ENCODE results near the gene RBP2.

Gene RBP2

GRCh38 chr3:139476348-139476747 lies at the start of gene RBP2:
TSS of gene RBP2 (minus strand) at chr3:139476516. CDS start at chr3:139476459, 57 bp downstream.
- no peak for DNase-seq (ENCODE audit: low read depth in 2 of 3, low spot score in 2 of 3)

- DNase-seq (ENCODE audit: low read depth in 2 of 3, low spot score in 2 of 3), result no peak
Observed at GRCh38 chr3:139524841-139525636, 48.7 kb upstream of the RBP2 start.

- no peak for DNase-seq (ENCODE audit: low read depth in 2 of 3, low spot score in 2 of 3)
Observed at GRCh38 chr3:139523718-139524117, 47.4 kb upstream of the RBP2 start.

GRCh38 chr3:139523166-139523565 lies 46.9 kb upstream of the RBP2 start:
- DNase-seq (ENCODE audit: low read depth in 2 of 3, low spot score in 2 of 3), result no peak

- DNase-seq (ENCODE audit: low read depth in 2 of 3, low spot score in 2 of 3), result no peak
Observed at GRCh38 chr3:139522421-139522820, 46.1 kb upstream of the RBP2 start.

DNA sequence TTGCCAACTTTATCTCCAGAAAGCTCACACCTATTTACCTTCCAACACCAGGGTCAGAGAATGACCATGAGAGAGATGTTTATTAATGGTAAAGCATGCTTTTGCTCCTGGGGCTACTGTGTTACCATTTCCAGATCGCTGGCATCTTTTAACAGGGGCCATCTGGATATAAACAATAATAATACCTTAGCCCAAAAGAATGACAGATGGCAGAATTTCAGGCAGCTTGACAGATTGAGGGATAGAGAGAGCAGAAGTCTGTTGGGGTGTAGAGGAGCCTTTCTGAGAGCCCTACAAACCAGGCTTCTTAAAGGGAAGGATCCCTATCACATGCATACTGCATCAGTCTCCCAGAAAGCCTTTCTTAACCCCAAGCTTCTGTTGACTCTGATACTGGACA lies 45.5 kb upstream of the RBP2 start:
- no peak for DNase-seq (ENCODE audit: low read depth in 2 of 3, low spot score in 2 of 3)

DNA sequence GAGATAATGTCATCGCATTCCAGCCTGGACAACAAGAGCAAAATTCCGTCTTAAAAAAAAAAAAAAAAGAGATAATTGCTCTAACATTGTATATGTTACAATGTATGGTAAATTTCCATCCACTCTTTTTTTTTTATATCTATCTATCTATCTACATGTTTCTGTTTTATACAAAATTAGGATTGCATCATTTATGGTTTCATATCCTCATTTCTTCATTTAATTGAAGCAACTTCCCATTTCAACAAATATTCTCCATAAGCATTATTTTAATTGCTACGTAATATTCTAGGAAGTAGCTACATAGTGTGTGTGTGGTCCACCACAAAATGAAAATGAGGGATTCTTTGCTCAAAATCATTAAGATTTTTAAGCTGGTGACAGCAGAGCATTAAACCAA lies 44.8 kb upstream of the RBP2 start:
- no peak for DNase-seq (ENCODE audit: low read depth in 2 of 3, low spot score in 2 of 3)

GRCh38 chr3:139519998-139520737 lies 43.9 kb upstream of the RBP2 start:
- no peak for DNase-seq (ENCODE audit: low read depth in 2 of 3, low spot score in 2 of 3)

GRCh38 chr3:139518926-139519842 lies 42.9 kb upstream of the RBP2 start:
- no peak for DNase-seq (ENCODE audit: low read depth in 2 of 3, low spot score in 2 of 3)

DNA sequence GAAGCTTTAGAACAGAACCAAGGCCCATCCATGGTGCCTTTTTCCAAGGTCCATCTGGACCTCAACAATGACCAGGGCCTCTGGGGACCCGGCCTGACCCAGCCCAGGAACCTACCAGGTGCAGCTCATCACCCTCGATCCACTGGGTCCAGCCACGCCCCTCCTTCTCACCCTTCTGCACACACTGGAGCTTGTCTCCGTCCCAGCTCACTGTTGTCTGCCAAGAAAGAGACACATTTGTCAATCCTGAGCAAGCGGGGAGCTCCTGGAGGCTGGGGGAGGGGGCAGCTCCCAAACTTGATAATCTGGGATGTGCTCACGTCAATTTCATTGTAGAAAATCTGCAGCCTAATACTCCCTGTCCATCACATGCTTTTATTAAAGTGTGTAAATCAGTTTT lies 42.0 kb upstream of the RBP2 start:
- DNase-seq (ENCODE audit: low read depth in 2 of 3, low spot score in 2 of 3), result no peak

DNA sequence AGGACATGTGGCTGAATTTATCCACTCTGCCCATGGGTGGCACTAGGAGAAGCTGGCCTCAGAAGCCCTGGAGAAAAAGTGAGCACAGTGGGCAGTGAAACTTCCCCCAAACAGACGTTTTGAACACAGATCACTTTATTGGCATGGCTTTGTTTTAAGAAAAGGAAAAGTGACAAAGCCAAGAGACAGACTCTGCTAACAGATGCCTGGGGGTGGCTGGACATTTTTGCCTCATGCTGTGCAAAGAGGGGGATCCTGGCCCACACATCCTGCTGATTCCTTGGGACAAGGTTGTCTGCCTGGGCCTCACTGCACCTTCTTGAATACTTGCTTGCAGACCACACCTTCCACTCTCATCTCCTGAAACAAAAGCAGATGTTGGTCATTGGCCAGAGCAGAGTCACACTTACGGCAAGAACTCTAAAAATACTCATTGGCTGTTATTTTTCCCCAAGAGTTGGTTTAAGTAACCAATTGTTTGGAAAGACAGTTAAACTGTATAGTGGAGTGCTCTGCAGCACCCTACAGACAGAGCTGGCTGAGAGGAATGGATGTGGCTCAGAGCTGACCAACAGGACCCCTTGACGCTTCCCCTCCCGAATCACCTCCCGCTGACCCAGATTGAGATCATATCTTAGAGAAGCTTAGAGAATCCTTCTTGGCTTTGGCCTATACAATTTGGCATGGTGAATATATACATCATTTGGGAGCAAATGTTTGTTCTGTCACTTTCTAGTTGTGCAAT lies 41.2 kb upstream of the RBP2 start:
- no peak for DNase-seq (ENCODE audit: low read depth in 2 of 3, low spot score in 2 of 3)

GRCh38 chr3:139514741-139515140 lies 38.4 kb upstream of the RBP2 start:
- DNase-seq (ENCODE audit: low read depth in 2 of 3, low spot score in 2 of 3), result no peak

GRCh38 chr3:139509631-139510030 lies 33.3 kb upstream of the RBP2 start:
- no peak for DNase-seq (ENCODE audit: low read depth in 2 of 3, low spot score in 2 of 3)

GRCh38 chr3:139506766-139507165 lies 30.4 kb upstream of the RBP2 start:
- DNase-seq (ENCODE audit: low read depth in 2 of 3, low spot score in 2 of 3), result no peak

GRCh38 chr3:139505829-139506386 lies 29.6 kb upstream of the RBP2 start:
- DNase-seq (ENCODE audit: low read depth in 2 of 3, low spot score in 2 of 3), result no peak

DNA sequence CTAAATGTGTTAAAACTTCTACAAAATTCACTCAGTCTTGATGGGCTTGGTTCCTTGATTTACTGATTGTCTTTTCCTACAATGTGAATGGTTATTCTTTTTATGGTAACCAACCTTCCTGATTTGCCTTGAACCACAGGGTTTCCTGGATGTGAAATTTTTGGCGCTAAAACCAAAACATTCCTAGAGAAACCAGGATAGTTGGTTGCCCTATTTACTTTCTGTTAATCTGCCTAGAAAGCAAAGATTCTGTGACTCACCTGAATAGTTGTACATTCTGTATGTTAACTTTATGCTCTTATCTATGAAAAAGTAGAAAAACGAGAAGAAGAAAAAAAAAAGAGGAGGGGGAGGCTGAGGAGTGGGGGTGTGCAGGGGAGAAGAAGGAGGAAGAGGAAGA lies 23.2 kb upstream of the RBP2 start:
- no peak for DNase-seq (ENCODE audit: low read depth in 2 of 3, low spot score in 2 of 3)

GRCh38 chr3:139493826-139494385 lies 17.6 kb upstream of the RBP2 start:
- no peak for DNase-seq (ENCODE audit: low read depth in 2 of 3, low spot score in 2 of 3)

DNA sequence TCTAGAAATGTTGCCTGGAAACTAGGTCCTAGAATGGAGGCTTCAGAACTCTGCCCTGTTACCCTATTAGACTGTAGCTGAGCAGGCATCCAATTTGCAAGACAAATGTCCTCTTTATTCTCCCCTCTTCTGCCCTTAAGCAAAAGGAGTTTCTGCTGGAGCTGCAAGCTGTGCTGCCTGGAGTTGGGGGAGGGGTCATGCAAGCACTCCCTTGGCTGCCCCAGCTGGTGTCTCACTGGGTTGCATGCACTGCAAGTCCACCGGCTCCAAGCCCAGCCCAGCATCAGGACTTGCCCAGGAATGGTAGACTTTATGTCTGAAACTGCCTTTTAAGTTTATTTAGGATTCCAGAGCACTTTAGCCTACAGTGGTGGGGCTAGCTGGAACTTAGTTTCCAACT lies 15.7 kb upstream of the RBP2 start:
- DNase-seq (ENCODE audit: low read depth in 2 of 3, low spot score in 2 of 3), result no peak

DNA sequence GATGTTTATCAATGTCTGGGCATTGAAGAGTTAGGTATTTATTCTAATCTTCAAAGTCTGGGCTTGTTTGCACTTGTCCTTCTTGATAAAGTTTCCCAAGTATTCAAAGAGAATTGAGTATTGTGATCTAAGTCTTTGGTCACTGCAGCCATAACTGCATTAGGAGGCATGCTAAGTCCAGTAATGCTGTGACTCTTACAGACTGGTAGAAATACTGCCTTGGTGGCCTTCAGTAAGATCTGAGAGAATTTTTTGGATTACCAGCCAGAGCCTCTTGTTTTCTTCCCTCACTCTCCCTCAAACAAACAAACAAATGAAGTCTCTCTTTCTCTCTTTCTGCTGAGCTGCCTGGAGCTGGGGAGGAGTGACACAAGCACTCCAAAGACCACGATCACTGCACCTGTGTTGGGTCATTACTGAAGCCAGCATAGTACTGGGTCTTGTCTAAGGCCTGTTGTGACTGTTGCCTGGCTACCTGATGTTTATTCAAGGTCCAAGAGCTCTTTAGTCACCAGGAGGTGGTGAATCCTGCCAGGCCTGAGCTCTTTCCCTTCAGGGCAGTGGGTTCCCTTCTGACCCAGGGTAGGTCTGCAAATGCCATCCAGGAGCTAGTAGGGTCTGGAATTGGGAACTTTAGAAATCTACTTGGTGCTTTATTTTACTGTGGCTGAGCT lies 14.8 kb upstream of the RBP2 start:
- DNase-seq (ENCODE audit: low read depth in 2 of 3, low spot score in 2 of 3), result no peak

DNA sequence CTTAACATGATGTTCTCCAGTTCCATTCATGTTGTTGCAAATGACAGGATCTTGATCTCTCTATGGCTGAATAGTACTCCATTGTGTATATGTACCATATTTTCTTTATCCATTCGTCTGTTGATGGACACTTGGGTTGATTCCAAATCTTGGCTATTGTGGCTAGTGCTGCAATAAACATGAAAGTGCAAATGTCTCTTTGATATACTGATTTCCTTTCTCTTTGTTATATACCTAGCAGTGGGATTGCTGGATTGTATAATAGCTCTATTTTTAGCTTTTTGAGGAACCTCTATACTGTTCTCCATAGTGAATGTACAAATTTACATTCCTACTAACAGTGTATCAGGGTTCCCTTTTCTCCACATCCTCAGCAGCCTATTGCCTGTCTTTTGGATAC lies 5.9 kb upstream of the RBP2 start:
- DNase-seq (ENCODE audit: low read depth in 2 of 3, low spot score in 2 of 3), result no peak
